ENCODE results near the gene IL15RA. TPM values are rescaled to one million over a fixed set of nuclear protein-coding genes. Genes with fewer than 3 reads are reported as not detected.
"Not testable (repeated sequence)": the region's sequence is repeated elsewhere in the genome, so short reads cannot be mapped to it uniquely, and the experiment has no call there.

The IL15RA gene
- total and polyA plus RNA-seq, 9 donors = 0.96 to 4.9 (median 1.5) TPM

GRCh38 chr10:6006546-6006945 lies 29.2 kb upstream of the IL15RA start:
- Histone ChIP-seq H3K27me3 (ENCODE audit: control insufficient read depth, insufficient read depth, low read length) (peaks cover 2% of the 10 kb centered on the region), H3K27ac (ENCODE audit: low read length) (no peak overlapping the region), H3K4me3 (ENCODE audit: low read length) (no peak overlapping the region), H3K4me1 (ENCODE audit: control insufficient read depth, insufficient read depth, low read length) (no peaks in the 10 kb centered on the region), H3K9me3 (replicated peaks; ENCODE audit: control insufficient read depth, low read depth, low read length) (peaks cover 6% of the 10 kb centered on the region), H3K36me3 (ENCODE audit: control insufficient read depth, insufficient read depth, low read length) (no peaks in the 10 kb centered on the region)
- DNase-seq = no peak
- 83% methylated on average over 3 of the region's 3 CpGs for WGBS (ENCODE audit: insufficient coverage)

DNA sequence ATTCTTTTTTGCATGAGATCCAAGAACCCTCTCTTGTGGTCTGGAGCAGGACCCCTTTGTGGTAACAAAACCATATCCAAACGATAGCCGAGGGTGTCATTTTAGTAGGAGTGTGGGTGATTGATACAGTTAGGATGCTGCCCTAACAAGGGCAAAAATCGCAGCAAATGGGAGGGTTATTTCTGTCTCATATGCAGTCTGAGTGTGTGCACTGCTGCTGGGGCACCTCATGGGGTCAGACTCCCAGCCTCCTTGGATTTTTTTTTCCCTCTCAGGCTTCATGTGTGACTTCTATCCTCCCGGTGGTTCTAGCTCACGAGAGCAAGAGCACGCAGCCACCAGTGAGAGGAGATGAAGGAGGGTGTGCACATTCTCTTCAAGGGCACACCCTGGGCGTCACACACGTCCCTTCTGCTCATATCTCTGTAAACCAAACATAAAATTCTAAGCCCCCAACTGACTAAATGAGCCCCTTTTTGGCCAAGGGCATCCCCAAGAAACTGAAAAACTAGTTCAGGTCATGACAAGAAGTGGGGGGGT lies 28.6 kb upstream of the IL15RA start:
- no peaks in the 10 kb centered on the region for H3K36me3 ChIP-seq (ENCODE audit: control insufficient read depth, insufficient read depth, low read length)
- no peak overlapping the region for H3K4me3 ChIP-seq (ENCODE audit: low read length)
- 92% methylated on average over 3 of the region's 8 CpGs for WGBS (ENCODE audit: insufficient coverage)
- H3K4me1 ChIP-seq (ENCODE audit: control insufficient read depth, insufficient read depth, low read length) = no peaks in the 10 kb centered on the region
- no peak overlapping the region for H3K27ac ChIP-seq (ENCODE audit: low read length)
- DNase-seq = no peak
- H3K27me3 ChIP-seq (ENCODE audit: control insufficient read depth, insufficient read depth, low read length) = peaks cover 2% of the 10 kb centered on the region
- peaks cover 6% of the 10 kb centered on the region for H3K9me3 ChIP-seq (replicated peaks; ENCODE audit: control insufficient read depth, low read depth, low read length)

DNA sequence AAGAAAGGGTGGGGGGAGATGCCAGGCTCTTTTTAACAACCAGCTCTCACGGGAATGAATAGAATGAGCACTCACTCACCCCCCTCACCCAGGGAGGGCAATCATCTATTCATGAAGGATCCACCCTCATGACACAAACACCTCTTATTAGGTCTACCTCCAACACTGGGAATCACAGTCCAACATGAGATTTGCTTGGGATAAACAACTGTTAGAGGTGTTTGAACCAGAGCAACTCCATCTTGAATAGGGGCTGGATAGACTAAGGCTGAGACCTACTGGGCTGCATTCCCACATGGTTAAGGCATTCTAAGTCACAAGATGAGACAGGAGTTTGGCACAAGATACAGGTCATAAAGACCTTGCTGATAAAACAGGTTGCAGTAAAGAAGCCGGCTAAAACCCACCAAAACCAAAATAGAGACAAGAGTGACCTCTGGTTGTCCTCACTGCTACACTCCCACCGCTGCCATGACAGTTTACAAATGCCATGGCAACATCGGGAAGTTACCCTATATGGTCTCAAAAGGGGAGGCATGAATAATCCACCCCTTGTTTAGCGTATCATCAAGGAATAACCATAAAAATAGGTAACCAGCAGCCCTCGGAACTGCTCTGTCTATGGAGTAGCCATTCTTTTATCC lies 27.9 kb upstream of the IL15RA start:
- H3K36me3 ChIP-seq (ENCODE audit: control insufficient read depth, insufficient read depth, low read length); DNase-seq; H3K4me3 ChIP-seq (ENCODE audit: low read length); H3K27me3 ChIP-seq (ENCODE audit: control insufficient read depth, insufficient read depth, low read length); H3K9me3 ChIP-seq (replicated peaks; ENCODE audit: control insufficient read depth, low read depth, low read length); H3K27ac ChIP-seq (ENCODE audit: low read length); H3K4me1 ChIP-seq (ENCODE audit: control insufficient read depth, insufficient read depth, low read length): not testable (repeated sequence)
- 88% methylated on average over 4 of the region's 6 CpGs for WGBS (ENCODE audit: insufficient coverage)

- WGBS (ENCODE audit: insufficient coverage) = 96% methylated on average over 3 of the region's 12 CpGs
- Histone ChIP-seq H3K36me3 (ENCODE audit: control insufficient read depth, insufficient read depth, low read length) (no peaks in the 10 kb centered on the region), H3K27me3 (ENCODE audit: control insufficient read depth, insufficient read depth, low read length) (peaks cover 10% of the 10 kb centered on the region), H3K9me3 (replicated peaks; ENCODE audit: control insufficient read depth, low read depth, low read length) (peaks cover 6% of the 10 kb centered on the region), H3K4me1 (ENCODE audit: control insufficient read depth, insufficient read depth, low read length) (no peaks in the 10 kb centered on the region), H3K4me3 (ENCODE audit: low read length) (no peak overlapping the region), H3K27ac (ENCODE audit: low read length) (no peak overlapping the region)
- no peak for DNase-seq
These were observed 25.6 kb upstream of the IL15RA start for GRCh38 chr10:6002809-6003510.

GRCh38 chr10:5999440-6000165 lies 22.3 kb upstream of the IL15RA start:
- Histone ChIP-seq H3K27ac (ENCODE audit: low read length) (no peak overlapping the region), H3K9me3 (replicated peaks; ENCODE audit: control insufficient read depth, low read depth, low read length) (no peaks in the 10 kb centered on the region), H3K4me1 (ENCODE audit: control insufficient read depth, insufficient read depth, low read length) (no peaks in the 10 kb centered on the region), H3K27me3 (ENCODE audit: control insufficient read depth, insufficient read depth, low read length) (peaks cover 7% of the 10 kb centered on the region), H3K36me3 (ENCODE audit: control insufficient read depth, insufficient read depth, low read length) (no peaks in the 10 kb centered on the region), H3K4me3 (ENCODE audit: low read length) (no peak overlapping the region)
- DNase-seq = no peak
- 58% methylated on average over 17 of the region's 20 CpGs for WGBS (ENCODE audit: insufficient coverage)

GRCh38 chr10:5996696-5997095 lies 19.4 kb upstream of the IL15RA start:
- Histone ChIP-seq H3K36me3 (ENCODE audit: control insufficient read depth, insufficient read depth, low read length) (no peaks in the 10 kb centered on the region), H3K4me1 (ENCODE audit: control insufficient read depth, insufficient read depth, low read length) (no peaks in the 10 kb centered on the region), H3K9me3 (replicated peaks; ENCODE audit: control insufficient read depth, low read depth, low read length) (peaks cover 2% of the 10 kb centered on the region), H3K27me3 (ENCODE audit: control insufficient read depth, insufficient read depth, low read length) (peaks cover 7% of the 10 kb centered on the region), H3K27ac (ENCODE audit: low read length) (no peak overlapping the region), H3K4me3 (ENCODE audit: low read length) (no peak overlapping the region)
- DNase-seq = no peak
- WGBS (ENCODE audit: insufficient coverage) = 60% methylated on average over 1 of the region's 4 CpGs

DNA sequence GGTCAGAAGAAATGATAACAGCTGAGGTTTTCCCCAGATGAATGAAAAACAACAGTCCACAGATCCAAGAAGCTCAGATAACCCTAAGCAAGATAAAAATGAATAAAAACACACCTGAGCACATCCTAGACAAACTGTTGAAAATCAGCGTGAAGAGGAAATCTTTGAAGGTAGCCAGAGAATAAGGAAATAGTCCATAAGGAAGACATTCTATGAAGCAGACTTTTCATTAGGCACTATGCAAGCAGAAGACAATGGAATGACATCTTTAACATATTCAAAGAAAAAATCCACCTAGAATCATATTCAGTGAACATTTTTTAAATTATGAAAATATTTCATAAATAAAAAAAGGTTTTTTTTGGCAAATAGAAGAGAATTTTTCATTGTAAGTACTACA lies 15.1 kb upstream of the IL15RA start:
- no peak overlapping the region for H3K4me3 ChIP-seq (ENCODE audit: low read length)
- H3K4me1 ChIP-seq (ENCODE audit: control insufficient read depth, insufficient read depth, low read length) = peaks cover 2% of the 10 kb centered on the region
- H3K27ac ChIP-seq (ENCODE audit: low read length) = no peak overlapping the region
- peaks cover 2% of the 10 kb centered on the region for H3K9me3 ChIP-seq (replicated peaks; ENCODE audit: control insufficient read depth, low read depth, low read length)
- WGBS (ENCODE audit: insufficient coverage) = no CpG with 5 or more reads among the region's 1 CpG
- no peaks in the 10 kb centered on the region for H3K27me3 ChIP-seq (ENCODE audit: control insufficient read depth, insufficient read depth, low read length)
- no peak for DNase-seq
- no peaks in the 10 kb centered on the region for H3K36me3 ChIP-seq (ENCODE audit: control insufficient read depth, insufficient read depth, low read length)

DNA sequence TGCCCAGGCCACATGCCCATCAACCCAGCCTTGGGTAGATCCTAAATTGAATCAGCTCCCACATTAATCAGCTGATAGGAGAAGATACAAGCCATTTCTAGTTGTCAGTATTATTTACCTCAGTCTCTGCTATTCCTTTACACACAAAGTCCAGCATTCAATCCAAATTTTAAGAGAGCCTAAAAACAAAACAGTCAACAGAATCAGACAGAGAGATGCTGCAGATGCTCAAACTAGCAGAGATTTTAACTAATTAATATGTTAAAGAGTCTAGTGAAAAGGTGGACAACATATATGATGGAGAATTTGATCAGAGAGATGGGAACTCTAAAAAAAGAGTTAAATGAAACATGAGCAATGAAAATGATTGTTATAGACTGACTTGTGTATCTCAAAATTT lies 14.4 kb upstream of the IL15RA start:
- Histone ChIP-seq H3K36me3 (ENCODE audit: control insufficient read depth, insufficient read depth, low read length) (no peaks in the 10 kb centered on the region), H3K4me3 (ENCODE audit: low read length) (no peak overlapping the region), H3K27ac (ENCODE audit: low read length) (no peak overlapping the region), H3K9me3 (replicated peaks; ENCODE audit: control insufficient read depth, low read depth, low read length) (peaks cover 2% of the 10 kb centered on the region), H3K4me1 (ENCODE audit: control insufficient read depth, insufficient read depth, low read length) (peaks cover 2% of the 10 kb centered on the region), H3K27me3 (ENCODE audit: control insufficient read depth, insufficient read depth, low read length) (no peaks in the 10 kb centered on the region)
- no peak for DNase-seq

DNA sequence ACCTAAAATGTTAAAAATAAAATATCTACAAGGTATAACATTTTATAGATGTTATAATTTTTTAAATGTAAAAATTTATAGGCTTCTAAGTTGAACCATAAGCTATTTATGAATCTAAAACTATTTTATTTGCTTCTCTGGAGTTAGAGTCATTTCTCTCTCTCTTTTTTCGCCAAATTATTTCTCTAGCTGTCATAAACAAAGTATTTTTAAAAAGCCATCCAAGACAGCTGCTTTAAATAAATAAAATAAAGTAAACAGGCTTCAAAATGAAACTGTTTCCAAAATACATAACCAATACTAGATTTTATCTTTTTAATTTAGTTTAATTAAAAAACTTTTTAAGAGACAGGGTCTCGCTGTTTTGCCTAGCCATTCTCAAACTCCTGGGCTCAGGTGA lies 12.4 kb upstream of the IL15RA start:
- peaks cover 2% of the 10 kb centered on the region for H3K9me3 ChIP-seq (replicated peaks; ENCODE audit: control insufficient read depth, low read depth, low read length)
- H3K27me3 ChIP-seq (ENCODE audit: control insufficient read depth, insufficient read depth, low read length) = peaks cover 2% of the 10 kb centered on the region
- H3K4me3 ChIP-seq (ENCODE audit: low read length) = no peak overlapping the region
- peak; percentile 36 for DNase-seq
- no CpG with 5 or more reads among the region's 2 CpGs for WGBS (ENCODE audit: insufficient coverage)
- H3K4me1 ChIP-seq (ENCODE audit: control insufficient read depth, insufficient read depth, low read length) = peaks cover 2% of the 10 kb centered on the region
- H3K27ac ChIP-seq (ENCODE audit: low read length) = no peak overlapping the region
- H3K36me3 ChIP-seq (ENCODE audit: control insufficient read depth, insufficient read depth, low read length) = no peaks in the 10 kb centered on the region

- 89% methylated on average over 7 of the region's 10 CpGs for WGBS (ENCODE audit: insufficient coverage)
- H3K4me3 ChIP-seq (ENCODE audit: low read length) = no peak overlapping the region
- no peaks in the 10 kb centered on the region for H3K36me3 ChIP-seq (ENCODE audit: control insufficient read depth, insufficient read depth, low read length)
- H3K27me3 ChIP-seq (ENCODE audit: control insufficient read depth, insufficient read depth, low read length) = peaks cover 2% of the 10 kb centered on the region
- peaks cover 2% of the 10 kb centered on the region for H3K4me1 ChIP-seq (ENCODE audit: control insufficient read depth, insufficient read depth, low read length)
- H3K27ac ChIP-seq (ENCODE audit: low read length) = no peak overlapping the region
- peaks cover 2% of the 10 kb centered on the region for H3K9me3 ChIP-seq (replicated peaks; ENCODE audit: control insufficient read depth, low read depth, low read length)
- DNase-seq = no peak
These were observed 11.1 kb upstream of the IL15RA start for GRCh38 chr10:5988336-5988920.
